Lower lobe of right lung (tissue), 2 donors: ENCODE results near the gene NRP1. TPM values are rescaled to one million over a fixed set of nuclear protein-coding genes. Genes with fewer than 3 reads are reported as not detected.

ENCODE experiments used
- ATAC-seq, 2 donors: fragments of 200-7000 bp; cut with Tn5 transposase; one replicate each; pipeline ENCODE4 v1.9.1; 2020 to 2022; ENCODE audit warnings: mild to moderate bottlenecking in 2 of 2, moderate library complexity in 2 of 2
- DNase-seq: peaks from one replicate; pipeline ENCODE4 v3.0.0-alpha.2; 2020
- H3K27ac ChIP-seq: fragments of 200-600 bp; one replicate; pipeline ENCODE4 v1.8.0; 2022
- H3K27me3 ChIP-seq: fragments of 200-600 bp; one replicate; pipeline ENCODE4 v1.8.0; 2022; ENCODE audit warnings: low read depth
- H3K36me3 ChIP-seq: fragments of 200-600 bp; one replicate; pipeline ENCODE4 v1.8.0; 2022; ENCODE audit warnings: mild to moderate bottlenecking
- H3K4me1 ChIP-seq: fragments of 200-600 bp; one replicate; pipeline ENCODE4 v1.8.0; 2022
- H3K4me3 ChIP-seq: fragments of 200-600 bp; one replicate; pipeline ENCODE4 v1.8.0; 2022; ENCODE audit warnings: mild to moderate bottlenecking
- H3K9me3 ChIP-seq: fragments of 200-600 bp; one replicate; pipeline ENCODE4 v1.8.0; 2022
- CTCF ChIP-seq: fragments of 200-600 bp; IDR thresholded peaks from one replicate; pipeline ENCODE4 v1.8.0; 2022; ENCODE audit warnings: antibody characterized with exemption, mild to moderate bottlenecking
- intact Hi-C: fragments of 100-400 bp; cut with DNase I; formaldehyde crosslinking; loops from one replicate; pipeline ENCODE4 v1.11.0; 2022
- total RNA-seq: library from RNA; stranded (reverse); fragmentation: NEBNext Ultra II Directional; extraction: Animal tissue kit (Norgen Biotek cat#: 25700); gene quantifications from one replicate; pipeline ENCODE4 v1.2.1, GENCODE V29; 2021
- donor health status: DM: no; HTN: yes; CAD: no; lungs with severe emphysema.

Gene NRP1
- total RNA-seq, 1 donor from 2014 or later: 127 TPM

GRCh38 chr10:33298893-33299292 lies 35.6 kb downstream of the NRP1 start:
- H3K27me3 ChIP-seq: no peaks in the 10 kb centered on the region
- no peaks in the 10 kb centered on the region for H3K9me3 ChIP-seq
- intact Hi-C loops: no loop called here
- TF ChIP-seq CTCF: no peak
- peaks cover 7% of the 10 kb centered on the region for H3K36me3 ChIP-seq
- ATAC-seq (no peak), DNase-seq (no peak)
- H3K4me3 ChIP-seq: no peak overlapping the region
- peaks cover 24% of the 10 kb centered on the region for H3K4me1 ChIP-seq
- H3K27ac ChIP-seq: no peak overlapping the region

- Histone ChIP-seq H3K9me3 (no peaks in the 10 kb centered on the region), H3K4me1 (peaks cover 16% of the 10 kb centered on the region), H3K36me3 (peaks cover 7% of the 10 kb centered on the region), H3K27ac (no peak overlapping the region), H3K4me3 (no peak overlapping the region), H3K27me3 (no peaks in the 10 kb centered on the region)
- TF ChIP-seq CTCF: no peak
- ATAC-seq: no peak
- DNase-seq: no peak
- intact Hi-C loops: no loop called here
Observed at GRCh38 chr10:33298110-33298509, 36.4 kb downstream of the NRP1 start.

- DNase-seq (no peak), ATAC-seq (no peak)
- no peaks in the 10 kb centered on the region for H3K9me3 ChIP-seq
- no peak for TF ChIP-seq CTCF
- H3K36me3 ChIP-seq: peaks cover 7% of the 10 kb centered on the region
- H3K4me3 ChIP-seq: no peak overlapping the region
- no peak overlapping the region for H3K27ac ChIP-seq
- H3K4me1 ChIP-seq: peaks cover 23% of the 10 kb centered on the region
- H3K27me3 ChIP-seq: no peaks in the 10 kb centered on the region
- intact Hi-C loops: no loop called here
Observed at GRCh38 chr10:33295851-33296250, 38.6 kb downstream of the NRP1 start.

- Histone ChIP-seq H3K4me1 (peaks cover 24% of the 10 kb centered on the region), H3K27me3 (no peaks in the 10 kb centered on the region), H3K36me3 (no peaks in the 10 kb centered on the region), H3K4me3 (no peak overlapping the region), H3K9me3 (no peaks in the 10 kb centered on the region), H3K27ac (no peak overlapping the region)
- no peak for TF ChIP-seq CTCF
- intact Hi-C loops: no loop called here
- ATAC-seq (no peak), DNase-seq (no peak)
Observed at GRCh38 chr10:33293531-33294170, 40.8 kb downstream of the NRP1 start.

- Histone ChIP-seq H3K4me1 (peaks cover 24% of the 10 kb centered on the region), H3K4me3 (no peak overlapping the region), H3K27me3 (no peaks in the 10 kb centered on the region), H3K36me3 (no peaks in the 10 kb centered on the region), H3K9me3 (no peaks in the 10 kb centered on the region), H3K27ac (no peak overlapping the region)
- no peak for TF ChIP-seq CTCF
- intact Hi-C loops: no loop called here
- DNase-seq (no peak), ATAC-seq (no peak)
Observed at GRCh38 chr10:33293076-33293475, 41.4 kb downstream of the NRP1 start.
